Measurements from ENCODE around the gene ZNF862. TPM values are rescaled to one million over a fixed set of nuclear protein-coding genes. Genes with fewer than 3 reads are reported as not detected.

ZNF862 gene
- total RNA-seq, 4 donors from 2014 or later: 2.9 to 10.7 (median 7.0) TPM

DNA sequence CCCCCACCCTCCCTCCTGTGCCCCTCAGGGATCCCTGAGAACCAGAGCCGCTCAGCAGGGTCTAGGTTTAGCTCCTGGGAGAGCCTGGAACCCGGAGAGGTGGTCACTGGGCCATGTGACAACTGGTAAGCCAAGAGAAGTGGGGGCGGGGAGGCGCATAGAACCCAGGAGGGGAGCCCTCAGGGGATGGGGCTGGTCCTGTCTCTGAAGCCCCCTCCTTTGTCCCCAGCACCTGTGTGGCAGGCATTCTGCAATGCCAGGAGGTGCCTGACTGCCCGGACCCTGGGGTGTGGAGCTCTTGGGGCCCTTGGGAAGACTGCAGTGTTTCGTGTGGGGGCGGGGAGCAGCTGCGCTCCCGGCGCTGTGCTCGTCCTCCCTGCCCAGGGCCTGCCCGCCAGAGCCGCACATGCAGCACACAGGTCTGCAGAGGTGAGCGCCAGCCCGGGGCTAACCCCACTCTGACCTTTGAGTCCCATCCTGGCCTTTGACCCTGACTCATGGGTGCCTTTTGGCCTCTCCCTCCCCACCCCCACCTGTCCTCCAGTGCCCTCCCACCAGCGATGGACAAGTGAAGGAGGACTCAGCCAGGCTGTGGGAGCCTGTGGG lies 22.4 kb upstream of the ZNF862 start:
- Histone ChIP-seq H3K36me3 (no peaks in the 10 kb centered on the region), H3K4me1 (no peaks in the 10 kb centered on the region), H3K27me3 (no peaks in the 10 kb centered on the region), H3K4me3 (no peak overlapping the region), H3K27ac (no peak overlapping the region), H3K9me3 (no peaks in the 10 kb centered on the region)
- in situ Hi-C loops (cut with MboI; ENCODE audit: low sequenced_read_pairs in 4 of 4) (no loop called here), intact Hi-C loops (cut with DNase I; ENCODE audit: low total_unique reads) (no loop called here)
- DNase-seq (no peak), ATAC-seq (no peak)
- TF ChIP-seq POLR2A (IDR thresholded peaks at IDR 0.05): no peak
- TF ChIP-seq CTCF (IDR thresholded peaks at IDR 0.05 in 4 of 5, conservative IDR thresholded peaks at IDR 0.05 in 1 of 5): no peak

- Histone ChIP-seq H3K4me3 (no peak overlapping the region), H3K27ac (no peak overlapping the region), H3K4me1 (no peaks in the 10 kb centered on the region), H3K36me3 (no peaks in the 10 kb centered on the region), H3K27me3 (no peaks in the 10 kb centered on the region), H3K9me3 (no peaks in the 10 kb centered on the region)
- DNase-seq (no peak), ATAC-seq (no peak)
- in situ Hi-C loops (cut with MboI; ENCODE audit: low sequenced_read_pairs in 4 of 4) (no loop called here), intact Hi-C loops (cut with DNase I; ENCODE audit: low total_unique reads) (no loop called here)
- no peak for TF ChIP-seq POLR2A (IDR thresholded peaks at IDR 0.05)
- no peak for TF ChIP-seq CTCF (IDR thresholded peaks at IDR 0.05 in 4 of 5, conservative IDR thresholded peaks at IDR 0.05 in 1 of 5)
Observed at GRCh38 chr7:149816267-149816751, 21.9 kb upstream of the ZNF862 start.

DNA sequence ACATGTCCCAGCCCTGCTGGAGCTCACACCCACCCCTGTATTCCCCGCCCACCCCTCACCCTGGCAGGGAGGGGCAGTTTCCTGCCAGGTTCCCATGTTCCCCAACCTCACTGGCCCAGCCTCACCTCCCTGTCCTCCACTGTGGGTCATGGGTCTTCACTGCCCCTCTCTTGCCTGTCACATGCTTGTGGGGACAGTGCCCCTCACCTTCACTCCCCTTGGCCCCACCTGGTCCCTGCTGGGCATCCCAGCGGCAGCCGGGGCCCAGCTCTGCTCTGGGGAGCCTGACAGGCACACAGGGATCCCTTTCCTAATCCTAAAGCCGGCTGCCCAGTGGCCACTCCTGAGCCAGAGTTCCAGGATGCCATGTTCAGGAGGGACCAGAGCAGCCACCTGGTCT lies 21.4 kb upstream of the ZNF862 start:
- no peak for ATAC-seq
- no peaks in the 10 kb centered on the region for H3K9me3 ChIP-seq
- no peaks in the 10 kb centered on the region for H3K36me3 ChIP-seq
- no peaks in the 10 kb centered on the region for H3K27me3 ChIP-seq
- in situ Hi-C loops (cut with MboI; ENCODE audit: low sequenced_read_pairs in 4 of 4): no loop called here
- H3K27ac ChIP-seq: no peak overlapping the region
- DNase-seq: no peak
- no peak overlapping the region for H3K4me3 ChIP-seq
- H3K4me1 ChIP-seq: no peaks in the 10 kb centered on the region
- no peak for TF ChIP-seq POLR2A (IDR thresholded peaks at IDR 0.05)
- TF ChIP-seq CTCF (IDR thresholded peaks at IDR 0.05 in 4 of 5, conservative IDR thresholded peaks at IDR 0.05 in 1 of 5): no peak
- intact Hi-C loops (cut with DNase I; ENCODE audit: low total_unique reads): no loop called here

- in situ Hi-C loops (cut with MboI; ENCODE audit: low sequenced_read_pairs in 4 of 4) (no loop called here), intact Hi-C loops (cut with DNase I; ENCODE audit: low total_unique reads) (no loop called here)
- H3K9me3 ChIP-seq: no peaks in the 10 kb centered on the region
- no peak overlapping the region for H3K27ac ChIP-seq
- DNase-seq (no peak), ATAC-seq (no peak)
- TF ChIP-seq CTCF (IDR thresholded peaks at IDR 0.05 in 4 of 5, conservative IDR thresholded peaks at IDR 0.05 in 1 of 5) (no peak), POLR2A (IDR thresholded peaks at IDR 0.05) (no peak)
- no peaks in the 10 kb centered on the region for H3K4me1 ChIP-seq
- no peaks in the 10 kb centered on the region for H3K36me3 ChIP-seq
- H3K4me3 ChIP-seq: no peak overlapping the region
- H3K27me3 ChIP-seq: no peaks in the 10 kb centered on the region
Observed at GRCh38 chr7:149817301-149817771, 20.8 kb upstream of the ZNF862 start.
